Fibroblast of skin of right quadriceps (primary cell): ENCODE measurements around the gene SCUBE1.
"Not testable (repeated sequence)": the region's sequence is repeated elsewhere in the genome, so short reads cannot be mapped to it uniquely, and the experiment has no call there.

Experiments used
- DNase-seq: peaks from one replicate; pipeline ENCODE4 v3.0.0-alpha.2; 2013

Gene SCUBE1

GRCh38 chr22:43355688-43356087 is 12.5 kb upstream of the SCUBE1 start:
- not testable (repeated sequence) for DNase-seq

- no peak for DNase-seq
Measured at GRCh38 chr22:43351966-43352345, 8.8 kb upstream of the SCUBE1 start.

- no peak for DNase-seq
Measured at GRCh38 chr22:43349636-43350035, 6.5 kb upstream of the SCUBE1 start.

- peak; percentile 10 for DNase-seq
Measured at GRCh38 chr22:43346521-43346929, 3.4 kb upstream of the SCUBE1 start.

- DNase-seq: no peak
Measured at GRCh38 chr22:43345761-43346301, 2.7 kb upstream of the SCUBE1 start.

- no peak for DNase-seq
Measured at GRCh38 chr22:43345356-43345755, 2.2 kb upstream of the SCUBE1 start.

GRCh38 chr22:43344520-43344787 is 1.3 kb upstream of the SCUBE1 start:
- no peak for DNase-seq

- no peak for DNase-seq
Measured at GRCh38 chr22:43343670-43344519, 723 bp upstream of the SCUBE1 start.

GRCh38 chr22:43342347-43343261 is 568 bp downstream of the SCUBE1 start:
- no peak for DNase-seq

GRCh38 chr22:43341565-43341964 is 1.6 kb downstream of the SCUBE1 start:
- DNase-seq: no peak

- no peak for DNase-seq
Measured at GRCh38 chr22:43338766-43339345, 4.3 kb downstream of the SCUBE1 start.

GRCh38 chr22:43337946-43338345 is 5.2 kb downstream of the SCUBE1 start:
- no peak for DNase-seq

GRCh38 chr22:43337385-43337784 is 5.8 kb downstream of the SCUBE1 start:
- no peak for DNase-seq

GRCh38 chr22:43334378-43334777 is 8.8 kb downstream of the SCUBE1 start:
- no peak for DNase-seq

GRCh38 chr22:43333978-43334377 is 9.2 kb downstream of the SCUBE1 start:
- DNase-seq: no peak

GRCh38 chr22:43333156-43333555 is 10.0 kb downstream of the SCUBE1 start:
- no peak for DNase-seq

- no peak for DNase-seq
Measured at GRCh38 chr22:43331698-43332097, 11.5 kb downstream of the SCUBE1 start.

GRCh38 chr22:43331069-43331451 is 12.1 kb downstream of the SCUBE1 start:
- DNase-seq: no peak

- no peak for DNase-seq
Measured at GRCh38 chr22:43330178-43331068, 12.7 kb downstream of the SCUBE1 start.

GRCh38 chr22:43329061-43329460 is 14.1 kb downstream of the SCUBE1 start:
- DNase-seq: no peak

- no peak for DNase-seq
Measured at GRCh38 chr22:43327157-43327438, 16.1 kb downstream of the SCUBE1 start.

GRCh38 chr22:43326331-43327156 is 16.6 kb downstream of the SCUBE1 start:
- DNase-seq: no peak
